ENCODE measurements around the gene MEMO1. TPM values are rescaled to one million over a fixed set of nuclear protein-coding genes. Genes with fewer than 3 reads are reported as not detected.
"Not testable (repeated sequence)": the region's sequence is repeated elsewhere in the genome, so short reads cannot be mapped to it uniquely, and the experiment has no call there.

Gene MEMO1
- total and polyA plus RNA-seq, 2 donors (not counting 3 experiments of a cell fraction or from before 2014, with no cell fraction given) = 38.6 to 56.2 TPM

DNA sequence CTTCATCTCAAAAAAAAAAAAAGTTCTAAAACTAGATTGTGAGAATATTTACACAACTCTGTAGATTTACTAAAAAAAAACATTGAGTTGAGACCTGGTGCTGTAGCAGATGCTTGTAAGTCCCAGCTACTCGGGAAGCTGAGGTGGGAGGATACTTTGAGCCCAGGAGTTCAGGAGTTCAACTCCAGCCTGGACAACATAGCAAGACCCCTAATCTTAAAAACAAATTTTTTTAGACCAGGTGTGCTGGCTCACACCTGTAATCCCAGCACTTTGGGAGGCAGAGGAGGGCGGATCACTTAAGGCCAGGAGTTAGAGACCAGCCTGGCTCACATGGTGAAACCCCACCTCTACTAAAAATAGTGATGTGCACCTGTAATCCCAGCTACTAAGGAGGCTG, 108.9 kb downstream of the MEMO1 start:
- Histone ChIP-seq H3K4me3 (replicated peaks in 1 of 3; ENCODE audit: insufficient read depth in 1 of 3, low read depth in 1 of 3, low read length in 3 of 3) (no peak overlapping the region), H2AFZ (ENCODE audit: low read depth, low read length) (no peak overlapping the region), H3K27me3 (ENCODE audit: control insufficient read depth in 2 of 2, insufficient read depth in 2 of 2, low read length in 2 of 2) (no peaks in the 10 kb centered on the region), H3K79me2 (ENCODE audit: control insufficient read depth, insufficient read depth, low read length) (no peaks in the 10 kb centered on the region), H4K20me1 (replicated peaks; ENCODE audit: control insufficient read depth, extremely low read depth, insufficient read depth, low read length) (no peaks in the 10 kb centered on the region), H3K4me1 (ENCODE audit: control insufficient read depth, extremely low read depth, insufficient read depth, low read length) (no peaks in the 10 kb centered on the region), H3K9me3 (replicated peaks; ENCODE audit: control insufficient read depth, insufficient read depth, low read length) (no peaks in the 10 kb centered on the region), H3K27ac (ENCODE audit: insufficient read depth, low read depth, low read length) (no peak overlapping the region), H3K4me2 (ENCODE audit: insufficient read depth, low read length) (no peak overlapping the region), H3K36me3 (ENCODE audit: control insufficient read depth in 2 of 2, extremely low read depth in 1 of 2, insufficient read depth in 2 of 2, low read length in 2 of 2) (peaks cover 2 to 3% of the 10 kb centered on the region in 2 experiments), H3K9ac (replicated peaks; ENCODE audit: extremely low read depth, insufficient read depth, low read length) (no peak overlapping the region), H3K9me1 (replicated peaks; ENCODE audit: control insufficient read depth, extremely low read depth, insufficient read depth, low read length) (no peaks in the 10 kb centered on the region)
- dilution Hi-C loops (cut with MboI; ENCODE audit: extremely low pct_ligation_motif_present, low sequenced_read_pairs) (no loop called here), intact Hi-C loops (cut with micrococcal nuclease) (no loop called here)
- ChIA-PET CTCF (interaction anchor here (1.2 kb wide), 1 partner anchor 20 kb away, joined by 3 read pairs; no protein-coding TSS in a partner anchor), POLR2A (no interaction called here)
- FAIRE-seq (no peak), DNase-seq (ENCODE audit: low read depth, low spot score) (no peak)
- TF ChIP-seq POLR2AphosphoS5 (IDR thresholded peaks at IDR 0.05; ENCODE audit: insufficient read depth, low read depth, low read length) (no peak), EZH2 (IDR thresholded peaks at IDR 0.05; ENCODE audit: borderline replicate concordance, low read depth, low read length, severe bottlenecking) (no peak), MYC (IDR thresholded peaks at IDR 0.05; ENCODE audit: low read depth, low read length) (no peak), FOS (IDR thresholded peaks at IDR 0.05; ENCODE audit: borderline replicate concordance, insufficient read depth, low read length) (no peak), GATA2 (IDR thresholded peaks at IDR 0.05; ENCODE audit: insufficient read depth, insufficient read length, low read depth, low read length) (no peak), JUN (IDR thresholded peaks at IDR 0.05; ENCODE audit: borderline replicate concordance, insufficient read depth, insufficient read length, low read depth) (no peak), POLR2A (IDR thresholded peaks at IDR 0.05; ENCODE audit: low read depth, low read length) (no peak)
- TF ChIP-seq, protein P1, sequence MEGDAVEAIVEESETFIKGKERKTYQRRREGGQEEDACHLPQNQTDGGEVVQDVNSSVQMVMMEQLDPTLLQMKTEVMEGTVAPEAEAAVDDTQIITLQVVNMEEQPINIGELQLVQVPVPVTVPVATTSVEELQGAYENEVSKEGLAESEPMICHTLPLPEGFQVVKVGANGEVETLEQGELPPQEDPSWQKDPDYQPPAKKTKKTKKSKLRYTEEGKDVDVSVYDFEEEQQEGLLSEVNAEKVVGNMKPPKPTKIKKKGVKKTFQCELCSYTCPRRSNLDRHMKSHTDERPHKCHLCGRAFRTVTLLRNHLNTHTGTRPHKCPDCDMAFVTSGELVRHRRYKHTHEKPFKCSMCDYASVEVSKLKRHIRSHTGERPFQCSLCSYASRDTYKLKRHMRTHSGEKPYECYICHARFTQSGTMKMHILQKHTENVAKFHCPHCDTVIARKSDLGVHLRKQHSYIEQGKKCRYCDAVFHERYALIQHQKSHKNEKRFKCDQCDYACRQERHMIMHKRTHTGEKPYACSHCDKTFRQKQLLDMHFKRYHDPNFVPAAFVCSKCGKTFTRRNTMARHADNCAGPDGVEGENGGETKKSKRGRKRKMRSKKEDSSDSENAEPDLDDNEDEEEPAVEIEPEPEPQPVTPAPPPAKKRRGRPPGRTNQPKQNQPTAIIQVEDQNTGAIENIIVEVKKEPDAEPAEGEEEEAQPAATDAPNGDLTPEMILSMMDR (IDR thresholded peaks at IDR 0.05; ENCODE audit: extremely low read depth in 1 of 2, insufficient read depth in 1 of 2, low read depth in 1 of 2, low read length in 2 of 2) = no peak
- TF ChIP-seq, protein P2, sequence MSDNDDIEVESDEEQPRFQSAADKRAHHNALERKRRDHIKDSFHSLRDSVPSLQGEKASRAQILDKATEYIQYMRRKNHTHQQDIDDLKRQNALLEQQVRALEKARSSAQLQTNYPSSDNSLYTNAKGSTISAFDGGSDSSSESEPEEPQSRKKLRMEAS (IDR thresholded peaks at IDR 0.05; ENCODE audit: insufficient read depth, insufficient read length) = no peak
- BruUV-seq (replicated peaks) = no TSS peak

DNA sequence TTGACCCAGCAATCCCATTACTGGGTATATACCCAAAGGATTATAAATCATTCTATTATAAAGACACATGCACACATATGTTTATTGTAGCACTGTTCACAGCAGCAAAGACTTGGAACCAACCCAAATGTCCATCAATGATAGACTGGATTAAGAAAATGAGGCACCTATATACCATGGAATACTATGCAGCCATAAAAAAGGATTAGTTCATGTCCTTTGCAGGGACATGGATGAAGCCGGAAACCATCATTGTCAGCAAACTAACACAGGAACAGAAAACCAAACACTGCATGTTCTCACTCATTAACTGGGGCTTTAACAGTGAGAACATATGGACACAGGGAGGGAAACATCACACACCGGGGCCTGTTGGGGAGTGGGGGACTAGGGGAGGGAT, 110.7 kb downstream of the MEMO1 start:
- H2AFZ ChIP-seq (ENCODE audit: low read depth, low read length); H3K27ac ChIP-seq (ENCODE audit: insufficient read depth, low read depth, low read length); H3K9me3 ChIP-seq (replicated peaks; ENCODE audit: control insufficient read depth, insufficient read depth, low read length); DNase-seq (ENCODE audit: low read depth, low spot score); BruUV-seq (replicated peaks); H3K9ac ChIP-seq (replicated peaks; ENCODE audit: extremely low read depth, insufficient read depth, low read length); H3K79me2 ChIP-seq (ENCODE audit: control insufficient read depth, insufficient read depth, low read length); H3K4me3 ChIP-seq (replicated peaks in 1 of 3; ENCODE audit: insufficient read depth in 1 of 3, low read depth in 1 of 3, low read length in 3 of 3); CTCF ChIA-PET; intact Hi-C loops (cut with micrococcal nuclease); POLR2A ChIA-PET; H3K36me3 ChIP-seq (ENCODE audit: control insufficient read depth in 2 of 2, extremely low read depth in 1 of 2, insufficient read depth in 2 of 2, low read length in 2 of 2); H3K4me2 ChIP-seq (ENCODE audit: insufficient read depth, low read length); FAIRE-seq; dilution Hi-C loops (cut with MboI; ENCODE audit: extremely low pct_ligation_motif_present, low sequenced_read_pairs); H3K4me1 ChIP-seq (ENCODE audit: control insufficient read depth, extremely low read depth, insufficient read depth, low read length); H3K9me1 ChIP-seq (replicated peaks; ENCODE audit: control insufficient read depth, extremely low read depth, insufficient read depth, low read length); H4K20me1 ChIP-seq (replicated peaks; ENCODE audit: control insufficient read depth, extremely low read depth, insufficient read depth, low read length); H3K27me3 ChIP-seq (ENCODE audit: control insufficient read depth in 2 of 2, insufficient read depth in 2 of 2, low read length in 2 of 2): not testable (repeated sequence)

DNA sequence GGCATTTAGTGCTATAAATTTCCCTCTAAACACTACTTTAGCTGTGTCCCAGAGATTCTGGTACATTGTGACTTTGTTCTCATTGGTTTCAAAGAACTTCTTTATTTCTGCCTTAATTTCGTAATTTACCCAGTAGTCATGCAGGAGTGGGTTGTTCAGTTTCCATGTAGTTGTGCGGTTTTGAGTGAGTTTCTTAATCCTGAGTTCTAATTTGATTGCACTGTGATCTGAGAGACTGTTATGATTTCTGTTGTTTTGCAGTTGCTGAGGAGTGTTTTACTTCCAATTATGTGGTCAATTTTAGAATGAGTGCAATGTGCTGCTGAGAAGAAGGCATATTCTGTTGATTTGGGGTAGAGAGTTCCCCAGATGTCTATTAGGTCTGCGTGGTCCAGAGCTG, 112.5 kb downstream of the MEMO1 start:
- H3K27me3 ChIP-seq (ENCODE audit: control insufficient read depth in 2 of 2, insufficient read depth in 2 of 2, low read length in 2 of 2); H3K36me3 ChIP-seq (ENCODE audit: control insufficient read depth in 2 of 2, extremely low read depth in 1 of 2, insufficient read depth in 2 of 2, low read length in 2 of 2); H3K79me2 ChIP-seq (ENCODE audit: control insufficient read depth, insufficient read depth, low read length); intact Hi-C loops (cut with micrococcal nuclease); POLR2A ChIA-PET; H3K9me3 ChIP-seq (replicated peaks; ENCODE audit: control insufficient read depth, insufficient read depth, low read length); BruUV-seq (replicated peaks); FAIRE-seq; H3K4me3 ChIP-seq (replicated peaks in 1 of 3; ENCODE audit: insufficient read depth in 1 of 3, low read depth in 1 of 3, low read length in 3 of 3); CTCF ChIA-PET; H3K9me1 ChIP-seq (replicated peaks; ENCODE audit: control insufficient read depth, extremely low read depth, insufficient read depth, low read length); DNase-seq (ENCODE audit: low read depth, low spot score); H4K20me1 ChIP-seq (replicated peaks; ENCODE audit: control insufficient read depth, extremely low read depth, insufficient read depth, low read length); H3K4me2 ChIP-seq (ENCODE audit: insufficient read depth, low read length); H3K9ac ChIP-seq (replicated peaks; ENCODE audit: extremely low read depth, insufficient read depth, low read length); H2AFZ ChIP-seq (ENCODE audit: low read depth, low read length); H3K27ac ChIP-seq (ENCODE audit: insufficient read depth, low read depth, low read length); dilution Hi-C loops (cut with MboI; ENCODE audit: extremely low pct_ligation_motif_present, low sequenced_read_pairs); H3K4me1 ChIP-seq (ENCODE audit: control insufficient read depth, extremely low read depth, insufficient read depth, low read length): not testable (repeated sequence)

All from endothelial cell of umbilical vein (primary cell).